Measurements from ENCODE around the gene DKK1. TPM values are rescaled to one million over a fixed set of nuclear protein-coding genes. Genes with fewer than 3 reads are reported as not detected.

The DKK1 gene
- polyA plus RNA-seq, 2 of the 4 experiments (the other 2 are of a cell fraction) = 117 to 375 TPM

- whole genome bisulfite sequencing (ENCODE audit: missing lambda C conversion rate) = 7% methylated on average over 1 of the region's 1 CpG
- no peak overlapping the region for H3K4me2 ChIP-seq
- H3K27ac ChIP-seq = no peak overlapping the region
- ATAC-seq (no peak), DNase-seq (ENCODE audit: low read depth in 1 of 2, low spot score in 1 of 2) (no peak), FAIRE-seq (no peak)
- TF ChIP-seq, protein P1, sequence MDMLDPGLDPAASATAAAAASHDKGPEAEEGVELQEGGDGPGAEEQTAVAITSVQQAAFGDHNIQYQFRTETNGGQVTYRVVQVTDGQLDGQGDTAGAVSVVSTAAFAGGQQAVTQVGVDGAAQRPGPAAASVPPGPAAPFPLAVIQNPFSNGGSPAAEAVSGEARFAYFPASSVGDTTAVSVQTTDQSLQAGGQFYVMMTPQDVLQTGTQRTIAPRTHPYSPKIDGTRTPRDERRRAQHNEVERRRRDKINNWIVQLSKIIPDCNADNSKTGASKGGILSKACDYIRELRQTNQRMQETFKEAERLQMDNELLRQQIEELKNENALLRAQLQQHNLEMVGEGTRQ (IDR thresholded peaks at IDR 0.05) = no peak
- TF ChIP-seq HEYL (CRISPR knock-in tag; IDR thresholded peaks at IDR 0.05) = no peak
- CTCF ChIA-PET = interaction anchor here (0.8 to 1.2 kb wide), 2 partner anchors 212 to 464 kb away, joined by 3 read pairs; no protein-coding TSS in a partner anchor
- H3K9me3 ChIP-seq = peaks cover 3% of the 10 kb centered on the region; the same call in 1 of the 3 replicates
- H3K4me3 ChIP-seq = no peak overlapping the region
- no peaks in the 10 kb centered on the region for H3K4me1 ChIP-seq
- POLR2A ChIA-PET = no interaction called here
Measured at GRCh38 chr10:52276986-52277385, 37.1 kb upstream of the DKK1 start.

DNA sequence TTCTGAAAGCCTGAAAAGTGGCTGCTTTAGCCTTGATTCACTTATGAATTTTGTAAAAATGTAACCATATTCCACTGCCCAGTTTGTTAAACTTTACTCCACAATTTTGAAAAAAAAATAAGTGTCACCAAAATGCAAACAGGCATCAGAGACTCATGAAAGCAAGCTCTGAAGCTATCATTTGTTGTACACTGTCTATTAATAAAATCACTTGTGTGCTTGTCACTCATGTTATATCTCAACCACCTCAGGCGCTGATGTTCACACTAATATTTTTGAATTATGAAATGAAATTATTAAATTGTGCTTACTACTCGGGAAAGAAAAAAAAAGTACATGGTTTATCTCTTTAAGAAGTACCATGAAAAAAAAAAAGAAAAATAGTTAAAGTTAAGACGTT lies 34.5 kb upstream of the DKK1 start:
- no peak overlapping the region for H3K4me2 ChIP-seq
- DNase-seq (ENCODE audit: low read depth in 1 of 2, low spot score in 1 of 2) (no peak), ATAC-seq (no peak), FAIRE-seq (no peak)
- no peak overlapping the region for H3K27ac ChIP-seq
- WGBS (ENCODE audit: missing lambda C conversion rate) = 53% methylated on average over 3 of the region's 3 CpGs
- no peak for TF ChIP-seq KDM1A (IDR thresholded peaks at IDR 0.05; ENCODE audit: low read depth)
- no peak for TF ChIP-seq TFCP2L1 (CRISPR knock-in tag; IDR thresholded peaks at IDR 0.05)
- TF ChIP-seq HEYL (CRISPR knock-in tag; IDR thresholded peaks at IDR 0.05) = no peak
- no peak for TF ChIP-seq RAD21 (conservative IDR thresholded peaks at IDR 0.05 in 1 of 2, IDR thresholded peaks at IDR 0.05 in 1 of 2)
- no peak for TF ChIP-seq JUN (IDR thresholded peaks at IDR 0.05)
- no peak for TF ChIP-seq CTCF (IDR thresholded peaks at IDR 0.05)
- TF ChIP-seq ESRRA (IDR thresholded peaks at IDR 0.05; ENCODE audit: borderline replicate concordance, low read length) = no peak
- TF ChIP-seq EHF (CRISPR knock-in tag; IDR thresholded peaks at IDR 0.05) = no peak
- TF ChIP-seq HOXB5 (CRISPR knock-in tag; IDR thresholded peaks at IDR 0.05) = no peak
- TF ChIP-seq ZC3H11A (IDR thresholded peaks at IDR 0.05) = no peak
- H3K4me1 ChIP-seq = no peaks in the 10 kb centered on the region
- H3K9me3 ChIP-seq = peaks cover 3% of the 10 kb centered on the region; the same call in 1 of the 3 replicates
- ChIA-PET POLR2A (no interaction called here), CTCF (no interaction called here)
- H3K4me3 ChIP-seq = no peak overlapping the region

- FAIRE-seq = no peak
- ChIA-PET CTCF (no interaction called here), POLR2A (no interaction called here)
- no peaks in the 10 kb centered on the region for H3K4me1 ChIP-seq
- WGBS (ENCODE audit: missing lambda C conversion rate) = 89% methylated on average over 1 of the region's 1 CpG
- no peak overlapping the region for H3K4me3 ChIP-seq
- ATAC-seq = no peak
- H3K27ac ChIP-seq = no peak overlapping the region
- H3K9me3 ChIP-seq = peaks cover 3% of the 10 kb centered on the region; the same call in 1 of the 3 replicates
- TF ChIP-seq HES2 (IDR thresholded peaks at IDR 0.05) (no peak), NPAS2 (CRISPR knock-in tag; IDR thresholded peaks at IDR 0.05; ENCODE audit: borderline replicate concordance) (no peak), MAZ (IDR thresholded peaks at IDR 0.05; ENCODE audit: borderline replicate concordance, low read depth, low read length) (no peak), CHD4 (IDR thresholded peaks at IDR 0.05; ENCODE audit: borderline replicate concordance) (no peak), SREBF2 (IDR thresholded peaks at IDR 0.05) (no peak), ZC3H11A (IDR thresholded peaks at IDR 0.05) (no peak)
- TF ChIP-seq, protein P2, sequence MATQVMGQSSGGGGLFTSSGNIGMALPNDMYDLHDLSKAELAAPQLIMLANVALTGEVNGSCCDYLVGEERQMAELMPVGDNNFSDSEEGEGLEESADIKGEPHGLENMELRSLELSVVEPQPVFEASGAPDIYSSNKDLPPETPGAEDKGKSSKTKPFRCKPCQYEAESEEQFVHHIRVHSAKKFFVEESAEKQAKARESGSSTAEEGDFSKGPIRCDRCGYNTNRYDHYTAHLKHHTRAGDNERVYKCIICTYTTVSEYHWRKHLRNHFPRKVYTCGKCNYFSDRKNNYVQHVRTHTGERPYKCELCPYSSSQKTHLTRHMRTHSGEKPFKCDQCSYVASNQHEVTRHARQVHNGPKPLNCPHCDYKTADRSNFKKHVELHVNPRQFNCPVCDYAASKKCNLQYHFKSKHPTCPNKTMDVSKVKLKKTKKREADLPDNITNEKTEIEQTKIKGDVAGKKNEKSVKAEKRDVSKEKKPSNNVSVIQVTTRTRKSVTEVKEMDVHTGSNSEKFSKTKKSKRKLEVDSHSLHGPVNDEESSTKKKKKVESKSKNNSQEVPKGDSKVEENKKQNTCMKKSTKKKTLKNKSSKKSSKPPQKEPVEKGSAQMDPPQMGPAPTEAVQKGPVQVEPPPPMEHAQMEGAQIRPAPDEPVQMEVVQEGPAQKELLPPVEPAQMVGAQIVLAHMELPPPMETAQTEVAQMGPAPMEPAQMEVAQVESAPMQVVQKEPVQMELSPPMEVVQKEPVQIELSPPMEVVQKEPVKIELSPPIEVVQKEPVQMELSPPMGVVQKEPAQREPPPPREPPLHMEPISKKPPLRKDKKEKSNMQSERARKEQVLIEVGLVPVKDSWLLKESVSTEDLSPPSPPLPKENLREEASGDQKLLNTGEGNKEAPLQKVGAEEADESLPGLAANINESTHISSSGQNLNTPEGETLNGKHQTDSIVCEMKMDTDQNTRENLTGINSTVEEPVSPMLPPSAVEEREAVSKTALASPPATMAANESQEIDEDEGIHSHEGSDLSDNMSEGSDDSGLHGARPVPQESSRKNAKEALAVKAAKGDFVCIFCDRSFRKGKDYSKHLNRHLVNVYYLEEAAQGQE (IDR thresholded peaks at IDR 0.05) = no peak
- H3K4me2 ChIP-seq = no peak overlapping the region
- no peak for DNase-seq (ENCODE audit: low read depth in 1 of 2, low spot score in 1 of 2)
Measured at GRCh38 chr10:52280051-52280450, 34.0 kb upstream of the DKK1 start.

Data from A549 (cell line).